ENCODE results near the gene BCORL1.

The BCORL1 gene

GRCh38 chrX:129968968-129969367, 13.5 kb upstream of the BCORL1 start:
- no peak for DNase-seq

DNA sequence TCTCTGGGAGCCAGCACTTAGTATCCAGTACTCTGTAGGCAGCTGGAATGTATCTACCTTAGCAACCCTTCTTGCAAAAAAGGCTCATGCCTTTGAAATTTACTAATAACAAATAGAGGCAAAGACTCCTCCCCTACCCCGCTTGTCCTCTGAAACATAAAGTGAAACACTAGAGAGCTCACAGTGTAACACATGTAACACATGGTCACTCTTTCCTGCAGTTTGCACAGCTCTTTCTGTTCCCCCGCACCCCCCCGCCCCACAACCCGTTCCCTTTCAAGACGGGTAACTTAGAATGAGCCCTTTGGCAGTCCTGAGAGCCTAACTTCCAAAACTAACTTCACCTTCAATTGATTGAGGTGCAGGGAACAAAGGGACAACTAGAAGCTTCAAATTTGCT, 6.0 kb upstream of the BCORL1 start:
- no peak for DNase-seq

- no peak for DNase-seq
Observed at GRCh38 chrX:129979207-129979920, 3.1 kb upstream of the BCORL1 start.

DNA sequence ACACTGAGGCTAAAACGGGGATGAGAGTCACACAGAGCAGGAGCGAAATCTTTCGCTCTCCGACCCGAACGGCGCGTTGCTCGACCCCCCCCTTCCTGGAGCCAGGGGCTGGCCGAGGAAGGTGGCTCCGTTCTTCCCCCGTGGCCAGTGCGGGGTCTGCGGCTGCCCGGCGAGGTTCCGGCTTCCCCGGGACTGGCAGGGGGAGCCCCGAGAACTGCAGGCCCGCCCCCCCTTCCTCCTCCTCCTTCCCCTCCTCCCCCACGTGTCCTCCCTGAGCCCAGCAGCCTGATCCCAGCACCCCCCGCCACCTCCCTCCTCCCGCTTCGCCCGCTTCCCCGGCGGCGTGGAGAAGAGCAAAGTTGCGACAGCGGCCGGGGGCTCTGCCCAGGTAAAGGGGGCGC, 2.4 kb upstream of the BCORL1 start:
- DNase-seq, result no peak

DNA sequence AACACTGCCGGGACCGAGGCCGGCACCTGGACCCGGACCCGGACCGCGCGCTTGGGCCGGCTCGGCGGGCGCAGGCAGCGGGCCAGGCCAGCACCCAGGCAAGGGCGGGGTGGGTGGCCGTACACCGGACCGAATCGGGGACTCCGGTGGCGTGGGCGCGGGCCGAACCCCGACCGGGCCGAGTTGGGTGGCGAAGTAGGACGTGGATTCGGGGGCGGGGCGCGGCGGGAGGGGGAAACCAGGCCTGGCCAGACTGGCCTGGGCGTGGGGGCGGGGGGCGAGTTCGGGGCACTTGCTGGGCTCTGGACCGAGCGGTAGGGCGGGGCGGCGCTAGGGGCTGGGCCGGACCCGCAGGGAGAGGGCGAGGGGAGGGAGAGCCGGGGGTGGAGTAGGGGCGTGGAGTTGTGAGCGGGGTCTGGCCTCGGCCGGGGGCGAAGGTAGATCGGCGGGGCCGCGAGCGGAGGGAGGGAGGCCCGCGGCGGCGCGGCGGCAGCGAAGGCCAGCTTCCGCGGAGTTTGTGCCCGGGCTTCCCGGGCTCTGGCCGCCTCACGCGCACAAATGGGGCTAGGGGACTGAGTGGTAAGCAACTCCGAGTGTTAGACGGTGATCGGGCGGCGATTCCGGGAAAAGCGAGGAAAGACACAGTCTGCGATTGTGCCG, 1.8 kb upstream of the BCORL1 start:
- peak in 1 of 2 experiments; percentile 4 for DNase-seq

- no peak for DNase-seq
Observed at GRCh38 chrX:129981200-129981553, 1.3 kb upstream of the BCORL1 start.

- DNase-seq, result no peak
Observed at GRCh38 chrX:129981752-129982299, 609 bp upstream of the BCORL1 start.

DNA sequence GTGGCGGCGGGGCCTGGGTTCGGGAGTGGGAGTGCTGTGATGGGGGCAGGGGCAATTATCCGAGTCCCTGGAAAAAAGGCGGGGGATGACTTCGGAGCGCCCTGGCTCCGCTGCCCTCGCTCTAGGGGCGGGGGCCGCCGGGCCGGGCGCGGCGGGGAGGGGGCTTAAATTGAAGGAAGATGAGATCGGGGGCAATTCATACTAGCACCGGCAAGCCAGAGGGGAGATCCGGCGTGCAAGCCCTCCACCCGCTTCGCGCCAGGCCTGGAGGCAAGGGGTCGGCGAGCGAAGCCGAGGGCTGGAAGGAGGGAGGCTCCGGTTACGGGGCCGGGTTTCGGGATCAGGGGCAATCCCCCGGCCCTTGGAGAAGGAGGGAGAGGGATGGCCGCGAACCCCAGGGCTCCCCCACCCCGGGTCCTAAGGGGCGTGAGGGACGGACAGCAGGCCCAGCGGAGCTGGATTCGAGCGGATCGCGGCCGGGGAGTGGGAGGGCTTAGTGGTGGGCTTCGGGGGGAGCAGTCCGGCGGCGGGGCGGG, 1.2 kb downstream of the BCORL1 start:
- no peak for DNase-seq

GRCh38 chrX:129984111-129984958, 1.9 kb downstream of the BCORL1 start:
- peak in 1 of 2 experiments; percentile 8 for DNase-seq

GRCh38 chrX:129987871-129988270, 5.4 kb downstream of the BCORL1 start:
- DNase-seq, result no peak

DNA sequence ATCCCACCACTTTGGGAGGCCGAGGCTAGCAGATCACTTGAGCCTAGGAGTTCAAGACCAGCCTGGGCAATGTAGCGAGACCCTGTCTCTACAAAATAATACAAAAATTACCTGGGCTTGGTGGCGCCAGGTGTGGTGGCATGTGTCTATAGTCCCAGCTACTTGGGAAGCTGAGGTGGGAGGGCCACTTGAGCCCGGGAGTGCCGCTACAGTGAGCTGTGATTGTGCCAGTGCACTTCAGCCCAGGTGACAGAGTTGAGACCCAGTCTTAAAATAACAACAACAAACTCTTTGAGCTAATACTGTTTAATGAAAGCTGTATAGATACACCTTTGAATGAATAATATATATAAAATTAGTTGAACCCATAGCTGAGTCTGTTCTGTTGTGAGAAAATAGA, 9.7 kb downstream of the BCORL1 start:
- no peak for DNase-seq

- no peak for DNase-seq
Observed at GRCh38 chrX:129996120-129996519, 13.7 kb downstream of the BCORL1 start.

- DNase-seq, result no peak
Observed at GRCh38 chrX:129997086-129997485, 14.7 kb downstream of the BCORL1 start.

DNA sequence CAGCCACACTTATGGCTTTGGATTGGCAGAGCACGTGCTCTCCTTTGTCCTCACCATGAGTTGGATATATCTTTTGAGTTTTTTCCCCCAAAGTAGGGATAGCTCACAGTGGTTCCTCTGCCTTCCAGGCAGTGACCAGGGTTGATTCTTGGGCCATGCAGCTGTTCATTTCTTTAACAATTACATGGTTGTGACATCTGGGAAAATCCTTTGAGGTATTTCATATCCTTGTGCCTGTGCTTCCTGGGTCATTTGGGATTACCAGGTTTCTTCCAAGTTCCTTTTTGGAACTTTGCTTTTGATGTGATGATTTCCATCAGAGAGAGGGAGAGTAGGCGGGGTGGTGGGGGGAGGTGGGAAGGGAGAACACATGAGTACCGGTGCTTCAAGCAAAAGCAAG, 15.6 kb downstream of the BCORL1 start:
- no peak for DNase-seq

- DNase-seq, result no peak
Observed at GRCh38 chrX:130001893-130002292, 19.5 kb downstream of the BCORL1 start.

- DNase-seq, result no peak
Observed at GRCh38 chrX:130002541-130002940, 20.1 kb downstream of the BCORL1 start.

- DNase-seq, result no peak
Observed at GRCh38 chrX:130005089-130005807, 22.8 kb downstream of the BCORL1 start.

DNA sequence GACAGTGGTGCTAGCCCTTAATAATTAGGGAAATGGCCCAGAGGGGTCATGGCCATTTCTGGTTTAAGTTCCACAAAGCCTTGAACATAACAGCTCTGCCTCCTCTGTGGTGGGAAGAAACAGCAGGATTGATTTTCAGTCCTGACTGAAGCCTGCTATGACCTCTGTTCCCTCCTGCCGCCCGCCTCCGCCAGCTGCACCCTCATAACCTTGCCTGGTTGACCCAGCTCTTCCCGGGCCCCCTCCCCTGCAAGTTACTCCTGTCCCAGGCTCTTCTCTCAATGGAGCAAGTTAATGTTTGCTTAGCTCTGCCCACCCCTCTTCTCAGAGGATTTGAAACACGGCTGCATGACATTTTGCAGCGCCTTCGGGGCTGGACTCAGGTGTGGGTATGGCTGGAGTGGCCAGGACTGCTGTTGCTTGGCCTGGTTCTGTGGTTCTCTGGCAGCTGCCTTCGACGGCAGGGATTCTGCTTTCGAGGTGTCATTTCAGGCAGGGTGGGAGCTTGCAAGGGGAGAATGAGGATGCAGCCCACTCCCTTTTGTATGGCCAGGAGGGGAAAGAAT, 27.3 kb downstream of the BCORL1 start:
- DNase-seq, result no peak

- DNase-seq, result no peak
Observed at GRCh38 chrX:130012683-130013082, 30.2 kb downstream of the BCORL1 start.

GRCh38 chrX:130013661-130014060, 31.2 kb downstream of the BCORL1 start:
- DNase-seq, result no peak

- no peak for DNase-seq
Observed at GRCh38 chrX:130014356-130014755, 31.9 kb downstream of the BCORL1 start.

- no peak for DNase-seq
Observed at GRCh38 chrX:130014770-130015169, 32.3 kb downstream of the BCORL1 start.
